ENCODE data around the gene YDJC. TPM values are rescaled to one million over a fixed set of nuclear protein-coding genes. Genes with fewer than 3 reads are reported as not detected.
A peak's percentile ranks its signal among the peaks of the same experiment; 100 is the strongest.

Gene YDJC
- total and polyA plus RNA-seq, 9 of the 15 experiments (the other 6 are each of a cell fraction or from before 2014, with no cell fraction given): 13.5 to 871 (median 164) TPM

GRCh38 chr22:21641417-21641788 is 11.6 kb upstream of the YDJC start (continued):
- no peak for TF ChIP-seq IRF9 (tag; IDR thresholded peaks at IDR 0.05)
- TF ChIP-seq E2F4 (CRISPR knock-in tag; IDR thresholded peaks at IDR 0.05; ENCODE audit: low read depth): no peak
- TF ChIP-seq ZFP91 (CRISPR knock-in tag; IDR thresholded peaks at IDR 0.05): no peak
- no peak for TF ChIP-seq MBD2 (IDR thresholded peaks at IDR 0.05; ENCODE audit: borderline replicate concordance, low read depth)
- peak; percentile 76 for TF ChIP-seq WHSC1 (IDR thresholded peaks at IDR 0.05; ENCODE audit: low read length)
- no peak for TF ChIP-seq BHLHE40 (IDR thresholded peaks at IDR 0.05; ENCODE audit: low read length)
- no peak for TF ChIP-seq ZNF140 (CRISPR knock-in tag; IDR thresholded peaks at IDR 0.05)
- no peak for TF ChIP-seq DACH1 (IDR thresholded peaks at IDR 0.05; ENCODE audit: partially characterized antibody)
- no peak for TF ChIP-seq FOXA3 (CRISPR knock-in tag; conservative IDR thresholded peaks at IDR 0.05 in 1 of 2, IDR thresholded peaks at IDR 0.05 in 1 of 2)
- TF ChIP-seq MIER1 (IDR thresholded peaks at IDR 0.05; ENCODE audit: low read depth): no peak
- TF ChIP-seq SREBF1 (IDR thresholded peaks at IDR 0.05; ENCODE audit: borderline replicate concordance, low read depth, low read length): peak; percentile 75; the same call in 1 of the 2 replicates
- peak; percentile 45; the same call in 1 of the 2 replicates for TF ChIP-seq ARID3A (IDR thresholded peaks at IDR 0.05; ENCODE audit: borderline replicate concordance, low read depth, low read length)
- no peak for TF ChIP-seq FUS (optimal IDR thresholded peaks at IDR 0.05; ENCODE audit: low read depth, low read length)
- TF ChIP-seq MYC (IDR thresholded peaks at IDR 0.05; ENCODE audit: low read depth, low read length): peak; percentile 95
- TF ChIP-seq MYC (CRISPR knock-in tag; IDR thresholded peaks at IDR 0.05; ENCODE audit: borderline replicate concordance, low read depth): no peak
- TF ChIP-seq CAMTA2 (CRISPR knock-in tag; conservative IDR thresholded peaks at IDR 0.05): no peak
- peak; percentile 84 for TF ChIP-seq SMC3 (conservative IDR thresholded peaks at IDR 0.05; ENCODE audit: insufficient read depth, low read depth, low read length)

Measured in K562 (cell line).